K562 (cell line): ENCODE measurements around the gene NADK.

Experiments
- BHLHE40 ChIP-seq: IDR thresholded peaks from 2 replicates; pipeline ENCODE4 v1.6.1; 2011; ENCODE audit warnings: low read length, improper control_type of control experiment
- CTCF ChIP-seq, 3 experiments: IDR thresholded peaks in 2 of 3; conservative IDR thresholded peaks in 1 of 3; 2 replicates each; pipeline ENCODE4 v1.5.1; 2011 to 2012; ENCODE audit warnings: low read length in 3 of 3, mild to moderate bottlenecking in 3 of 3, control low read depth in 2 of 3, improper control_type of control experiment in 1 of 3, inconsistent platforms in 1 of 3, low read depth in 1 of 3, mixed read lengths in 1 of 3, moderate library complexity in 1 of 3; ENCODE audit not compliant: insufficient read depth in 2 of 3

- TF ChIP-seq BHLHE40: no peak
- TF ChIP-seq CTCF (IDR thresholded peaks at IDR 0.05 in 2 of 3, conservative IDR thresholded peaks at IDR 0.05 in 1 of 3; ENCODE audit: insufficient read depth in 2 of 3, low read depth in 1 of 3, low read length in 3 of 3): no peak
Measured at GRCh38 chr1:1815606-1816281, 37.5 kb upstream of the NADK start.
